Neuronal stem cell (in vitro differentiated cells): Measurements from ENCODE around the gene TPH1.
A peak's percentile ranks its signal among the peaks of the same experiment; 100 is the strongest.

Experiments used
- DNase-seq: peaks from one replicate; pipeline ENCODE4 v3.0.0-alpha.2; 2013; ENCODE audit warnings: low spot score
- H2AFZ ChIP-seq: one replicate; pipeline ENCODE4 v1.6.1; 2013; ENCODE audit warnings: mild to moderate bottlenecking, low read length, inconsistent platforms
- H2AK5ac ChIP-seq: 2 replicates; pipeline ENCODE4 v1.6.1; 2013; ENCODE audit warnings: low read depth, mild to moderate bottlenecking, inconsistent platforms, low read length, moderate library complexity, mixed read lengths
- H2BK120ac ChIP-seq: 2 replicates; pipeline ENCODE4 v1.6.1; 2013; ENCODE audit warnings: low read depth, mild to moderate bottlenecking, inconsistent platforms, low read length, moderate library complexity, mixed read lengths
- H2BK12ac ChIP-seq: one replicate; pipeline ENCODE4 v1.6.1; 2013; ENCODE audit warnings: low read length, inconsistent platforms
- H2BK15ac ChIP-seq: 2 replicates; pipeline ENCODE4 v1.6.1; 2013; ENCODE audit warnings: mild to moderate bottlenecking, low read length, inconsistent platforms, mixed read lengths
- H2BK5ac ChIP-seq: one replicate; pipeline ENCODE4 v1.6.1; 2013; ENCODE audit warnings: inconsistent platforms, mild to moderate bottlenecking, low read length, moderate library complexity
- H3K14ac ChIP-seq: one replicate; pipeline ENCODE4 v1.6.1; 2013; ENCODE audit warnings: low read length, inconsistent platforms
- H3K18ac ChIP-seq: 2 replicates; pipeline ENCODE4 v1.6.1; 2013; ENCODE audit warnings: low read length, inconsistent platforms
- H3K23ac ChIP-seq: 2 replicates; pipeline ENCODE4 v1.6.1; 2013; ENCODE audit warnings: low read depth, mild to moderate bottlenecking, mixed read lengths, low read length, inconsistent platforms; ENCODE audit not compliant: poor library complexity
- H3K27ac ChIP-seq: replicated peaks from 3 replicates; pipeline ENCODE4 v1.5.1; 2013; ENCODE audit warnings: low read length, inconsistent platforms
- H3K27me3 ChIP-seq, 3 experiments: 2 replicates each; pipeline ENCODE4 v1.6.1; 2013; ENCODE audit warnings: low read length in 3 of 3, mild to moderate bottlenecking in 2 of 3, inconsistent platforms in 1 of 3, low read depth in 1 of 3, mixed read lengths in 1 of 3, moderate library complexity in 1 of 3; ENCODE audit not compliant: control insufficient read depth in 3 of 3, insufficient read depth in 3 of 3
- H3K36me3 ChIP-seq, 2 donors: replicated peaks in 1 of 2; 2 replicates each; pipeline ENCODE4 v1.6.1; 2013; ENCODE audit warnings: low read length in 2 of 2; ENCODE audit not compliant: control insufficient read depth in 2 of 2, insufficient read depth in 2 of 2
- H3K4ac ChIP-seq: 2 replicates; pipeline ENCODE4 v1.6.1; 2013; ENCODE audit warnings: inconsistent platforms, mild to moderate bottlenecking, low read length, moderate library complexity
- H3K4me1 ChIP-seq, 2 donors: 1 replicate in 1 of 2; 2 replicates in 1 of 2; pipeline ENCODE4 v1.6.1; 2013; ENCODE audit warnings: low read length in 2 of 2, low read depth in 1 of 2; ENCODE audit not compliant: control insufficient read depth in 2 of 2, insufficient read depth in 1 of 2
- H3K4me2 ChIP-seq: one replicate; pipeline ENCODE4 v1.6.1; 2013; ENCODE audit warnings: mild to moderate bottlenecking, low read length, inconsistent platforms; ENCODE audit not compliant: insufficient read depth, poor library complexity, severe bottlenecking
- H3K4me3 ChIP-seq, 2 donors: 2 replicates each; pipeline ENCODE4 v1.5.1; 2013; ENCODE audit warnings: low read length in 2 of 2, mild to moderate bottlenecking in 2 of 2, inconsistent platforms in 1 of 2, moderate library complexity in 1 of 2
- H3K79me1 ChIP-seq: one replicate; pipeline ENCODE4 v1.6.1; 2013; ENCODE audit warnings: low read depth, mild to moderate bottlenecking, inconsistent platforms, low read length, moderate library complexity
- H3K9ac ChIP-seq: one replicate; pipeline ENCODE4 v1.6.1; 2013; ENCODE audit warnings: mild to moderate bottlenecking, low read depth, low read length, inconsistent platforms; ENCODE audit not compliant: poor library complexity
- H3K9me3 ChIP-seq, 2 donors: replicated peaks in 1 of 2; 2 replicates each; pipeline versions ENCODE3 to v1.6.1; 2013; ENCODE audit warnings: low read length in 2 of 2, mild to moderate bottlenecking in 2 of 2, inconsistent platforms in 1 of 2, low read depth in 1 of 2, mixed read lengths in 1 of 2, moderate library complexity in 1 of 2; ENCODE audit not compliant: control insufficient read depth in 2 of 2, insufficient read depth in 1 of 2
- H4K8ac ChIP-seq: one replicate; pipeline ENCODE4 v1.6.1; 2013; ENCODE audit warnings: low read depth, mild to moderate bottlenecking, inconsistent platforms, low read length, moderate library complexity
- H4K91ac ChIP-seq: one replicate; pipeline ENCODE4 v1.6.1; 2013; ENCODE audit warnings: low read length, low read depth, mild to moderate bottlenecking, inconsistent platforms; ENCODE audit not compliant: poor library complexity
- WGBS, 2 donors: extraction: QIAGEN DNeasy Blood & Tissue Kit; methylation state at CpG; one replicate each; pipeline ENCODE4 v1.1.7; 2013; ENCODE audit warnings: missing lambda C conversion rate in 2 of 2, mixed read lengths in 1 of 2; ENCODE audit not compliant: insufficient read length in 2 of 2, insufficient replicate concordance in 1 of 2; ENCODE audit errors: extremely low coverage in 2 of 2; 5-methylcytosine and 5-hydroxymethylcytosine counted together

The TPH1 gene

DNA sequence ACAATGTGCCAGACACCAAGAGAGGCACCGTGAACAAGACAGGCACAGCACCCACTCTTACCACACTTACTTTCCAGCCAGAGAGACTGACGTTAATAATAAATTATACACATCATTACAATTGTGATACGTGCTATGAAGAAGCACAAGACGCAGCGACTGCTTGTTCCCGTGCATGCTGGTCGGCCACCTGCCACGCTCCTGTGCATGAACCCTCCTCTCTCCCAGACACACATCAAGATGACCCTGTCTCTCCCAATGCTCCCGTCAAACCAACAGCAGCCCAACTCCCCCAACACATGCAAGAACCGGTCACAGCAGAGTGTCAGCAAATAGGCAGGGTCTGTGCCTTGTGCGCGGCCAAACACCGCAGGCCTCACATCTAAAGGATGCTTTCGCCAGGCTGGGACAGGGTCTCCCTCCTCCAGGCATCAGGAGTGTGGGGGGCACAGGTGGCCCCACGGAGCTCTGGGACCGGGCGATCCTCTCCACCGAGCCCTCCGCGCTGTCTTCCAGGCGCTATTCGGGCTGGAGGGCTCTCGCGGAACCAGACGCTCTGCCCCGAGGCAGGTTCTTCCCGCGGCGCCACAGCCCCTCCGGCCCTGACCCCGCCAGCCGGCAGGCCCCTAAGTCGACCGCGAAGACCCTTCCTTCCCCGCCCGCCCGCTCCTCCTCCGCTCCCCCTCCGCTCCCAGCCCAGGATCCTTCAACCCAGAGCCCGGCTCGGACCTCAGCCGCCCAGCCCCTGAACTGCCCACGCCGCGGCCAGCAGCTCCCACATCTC, 33.8 kb downstream of the TPH1 start:
- Histone ChIP-seq H2BK12ac (no peak overlapping the region), H3K4me2 (peak overlapping the region; percentile 95), H3K4ac (peak overlapping the region; percentile 15), H3K4me3 (peak overlapping the region; percentile 80 to 87), H3K27me3 (peaks cover 0 to 13% (median 0%) of the 10 kb centered on the region in 3 experiments), H4K91ac (peak overlapping the region; percentile 22), H2BK15ac (no peak overlapping the region), H3K36me3 (peaks cover 0 to 5% of the 10 kb centered on the region in 2 donors), H3K4me1 (peaks cover 7% of the 10 kb centered on the region in 2 donors), H3K27ac (peak overlapping the region; percentile 39), H3K9me3 (no peaks in the 10 kb centered on the region), H2AK5ac (no peak overlapping the region), H3K23ac (peak overlapping the region; percentile 90), H3K79me1 (peaks cover 3% of the 10 kb centered on the region), H3K18ac (peak overlapping the region; percentile 89), H2AFZ (peak overlapping the region; percentile 92), H3K9ac (peak overlapping the region; percentile 89), H4K8ac (no peak overlapping the region), H3K14ac (peak overlapping the region; percentile 56), H2BK120ac (no peak overlapping the region), H2BK5ac (peak overlapping the region; percentile 57)
- no peak for DNase-seq
- no CpG with 5 or more reads among the region's 46 CpGs for WGBS, 2 donors

DNA sequence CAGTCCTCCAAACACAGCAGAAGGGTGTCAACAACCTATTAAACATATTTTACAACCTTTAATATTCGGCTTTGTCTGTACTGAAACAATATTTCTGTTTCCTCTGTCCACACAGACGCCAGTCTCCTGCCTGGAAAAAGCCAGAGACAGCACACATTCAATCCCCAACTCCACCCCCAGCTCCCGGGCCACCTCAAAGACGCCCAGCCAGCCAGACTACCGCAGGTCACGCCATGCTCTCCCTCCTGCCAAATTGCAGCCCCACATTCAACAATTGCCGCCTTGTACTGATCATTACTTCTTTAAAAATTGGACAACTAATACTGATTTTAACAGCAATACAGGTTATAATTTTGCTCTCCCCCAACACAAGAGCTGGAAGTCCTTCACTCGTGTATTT, 34.4 kb downstream of the TPH1 start:
- peaks cover 7% of the 10 kb centered on the region in 2 donors for H3K4me1 ChIP-seq
- no CpG with 5 or more reads among the region's 8 CpGs for WGBS, 2 donors
- DNase-seq = no peak

DNA sequence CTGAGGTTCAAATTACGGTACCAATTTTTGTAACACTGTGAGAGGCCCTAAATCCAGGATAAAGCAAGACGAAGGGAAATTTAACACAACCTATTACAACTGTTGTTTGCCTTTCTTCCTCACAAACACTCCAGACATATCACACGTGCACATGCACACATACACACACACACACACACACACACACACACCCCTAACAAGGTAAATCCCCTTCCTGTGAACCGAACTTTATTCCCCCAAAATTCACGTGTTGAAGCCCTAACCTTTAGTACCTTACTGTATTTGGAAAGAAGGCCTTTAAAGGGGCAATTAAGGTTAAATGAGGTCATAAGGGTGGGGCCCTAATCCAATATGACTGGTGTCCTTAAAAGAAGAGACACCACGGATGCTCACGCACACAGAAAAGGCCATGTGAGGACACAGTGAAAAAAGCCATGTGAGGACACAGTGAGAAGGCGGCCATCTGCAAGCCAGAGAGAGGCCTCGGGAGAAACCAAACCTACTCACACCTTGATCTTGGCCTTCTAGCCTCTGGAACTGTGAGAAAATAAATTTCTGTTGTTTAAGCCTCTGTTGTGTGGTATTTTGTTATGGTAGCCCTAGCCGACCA, 35.0 kb downstream of the TPH1 start:
- Histone ChIP-seq H3K4me2 (no peak overlapping the region), H3K79me1 (peaks cover 3% of the 10 kb centered on the region), H2BK15ac (no peak overlapping the region), H3K36me3 (peaks cover 3 to 17% of the 10 kb centered on the region in 2 donors), H2BK120ac (no peak overlapping the region), H3K14ac (no peak overlapping the region), H3K4ac (no peak overlapping the region), H2BK5ac (no peak overlapping the region), H3K4me1 (peaks cover 7% of the 10 kb centered on the region in 2 donors), H2AK5ac (no peak overlapping the region), H3K18ac (no peak overlapping the region), H4K8ac (no peak overlapping the region), H4K91ac (no peak overlapping the region), H3K4me3 (peak overlapping the region in 1 of 2 donors; percentile 80), H3K27me3 (peaks cover 0 to 13% (median 0%) of the 10 kb centered on the region in 3 experiments), H3K23ac (no peak overlapping the region), H3K27ac (no peak overlapping the region), H2BK12ac (no peak overlapping the region), H3K9me3 (no peaks in the 10 kb centered on the region), H3K9ac (no peak overlapping the region), H2AFZ (no peak overlapping the region)
- WGBS, 2 donors = no CpG with 5 or more reads among the region's 10 CpGs
- no peak for DNase-seq

More for the DNA sequence above, 34.4 kb downstream of the TPH1 start:
- Histone ChIP-seq H3K4me2 (no peak overlapping the region), H2BK5ac (no peak overlapping the region), H3K18ac (no peak overlapping the region), H3K27ac (no peak overlapping the region), H3K23ac (no peak overlapping the region), H2AFZ (no peak overlapping the region), H3K9me3 (no peaks in the 10 kb centered on the region), H3K27me3 (peaks cover 0 to 13% (median 0%) of the 10 kb centered on the region in 3 experiments), H3K4ac (no peak overlapping the region), H4K8ac (no peak overlapping the region), H2BK15ac (no peak overlapping the region), H2BK120ac (no peak overlapping the region), H3K14ac (no peak overlapping the region), H3K9ac (no peak overlapping the region), H2BK12ac (no peak overlapping the region), H3K36me3 (peaks cover 0 to 12% of the 10 kb centered on the region in 2 donors), H2AK5ac (no peak overlapping the region), H3K79me1 (peaks cover 3% of the 10 kb centered on the region), H3K4me3 (peak overlapping the region in 1 of 2 donors; percentile 80), H4K91ac (no peak overlapping the region)

DNA sequence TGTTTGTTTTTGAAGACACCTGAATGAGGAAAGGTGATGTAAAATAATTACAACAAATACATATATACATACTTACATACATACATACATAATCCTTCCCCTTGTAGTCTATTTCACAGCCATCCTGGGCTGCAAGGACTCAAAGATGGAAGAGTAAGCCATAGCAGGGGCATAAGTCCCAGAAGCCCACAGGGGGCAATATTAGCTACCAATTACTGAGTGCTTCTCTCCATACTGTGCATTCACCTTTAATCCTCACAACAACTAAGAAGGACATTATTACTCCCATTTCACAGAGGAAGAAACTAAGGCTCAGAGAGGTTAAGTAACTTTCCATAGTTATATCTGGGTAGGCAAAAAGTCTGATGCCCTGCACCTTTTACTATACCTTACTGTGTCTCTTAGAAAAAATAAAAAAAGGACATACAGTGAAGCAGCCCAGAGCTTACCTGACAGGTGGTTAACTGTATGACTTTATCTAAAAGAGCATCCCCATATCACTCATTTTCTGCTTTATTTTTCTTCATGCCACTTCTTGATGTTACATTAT, 35.9 kb downstream of the TPH1 start:
- Histone ChIP-seq H3K79me1 (peaks cover 3% of the 10 kb centered on the region), H3K4ac (no peak overlapping the region), H3K23ac (no peak overlapping the region), H3K9ac (no peak overlapping the region), H3K36me3 (peaks cover 3 to 26% of the 10 kb centered on the region in 2 donors), H2BK120ac (no peak overlapping the region), H3K9me3 (no peaks in the 10 kb centered on the region), H3K27me3 (peaks cover 0 to 13% (median 0%) of the 10 kb centered on the region in 3 experiments), H3K4me3 (no peak overlapping the region), H4K91ac (no peak overlapping the region), H4K8ac (no peak overlapping the region), H3K27ac (no peak overlapping the region), H2BK12ac (no peak overlapping the region), H3K18ac (no peak overlapping the region), H2BK5ac (no peak overlapping the region), H3K14ac (no peak overlapping the region), H2AFZ (no peak overlapping the region), H3K4me2 (no peak overlapping the region), H2AK5ac (no peak overlapping the region), H2BK15ac (no peak overlapping the region), H3K4me1 (peaks cover 7% of the 10 kb centered on the region in 2 donors)
- DNase-seq = no peak
